H1 (cell line): ENCODE measurements around the gene ATP9B. TPM values are rescaled to one million over a fixed set of nuclear protein-coding genes. Genes with fewer than 3 reads are reported as not detected.

ENCODE experiments used
- CTCF ChIA-PET: fragments of 300-600 bp; sonication (Branson Sonifier 250); formaldehyde crosslinking; loops from one replicate; lab custom pipeline; 2021; ENCODE audit not compliant: partially characterized antibody; lab: Charles Lee
- POLR2A ChIA-PET: fragments of 300-600 bp; sonication (Branson Sonifier 250); formaldehyde crosslinking; loops from one replicate; lab custom pipeline; 2021; ENCODE audit warnings: inconsistent platforms; ENCODE audit not compliant: partially characterized antibody; lab: Charles Lee
- DNase-seq, 2 experiments: peaks; one replicate each; pipeline versions ENCODE4 v3.0.0 to v3.0.0-alpha.2; 2010 to 2022; ENCODE audit warnings: low spot score in 2 of 2, low read depth in 1 of 2, mixed read lengths in 1 of 2
- FAIRE-seq: peaks from 2 replicates; lab custom pipeline; 2011; peaks lifted over from hg19 to GRCh38; lab: Jason Lieb, UNC
- H2AFZ ChIP-seq: 2 replicates; pipeline ENCODE4 v1.8.1; 2012; ENCODE audit warnings: low read length, inconsistent platforms
- H2AK5ac ChIP-seq: 2 replicates; pipeline ENCODE4 v1.6.1; 2013; ENCODE audit warnings: low read depth, low read length
- H2BK120ac ChIP-seq: replicated peaks from 2 replicates; pipeline ENCODE3; 2013; ENCODE audit warnings: low read depth, low read length, inconsistent platforms
- H2BK12ac ChIP-seq: 2 replicates; pipeline ENCODE4 v1.6.1; 2013; ENCODE audit warnings: low read depth, low read length
- H2BK15ac ChIP-seq: 2 replicates; pipeline ENCODE4 v1.6.1; 2013; ENCODE audit warnings: low read length
- H2BK20ac ChIP-seq: 2 replicates; pipeline ENCODE4 v1.6.1; 2013; ENCODE audit warnings: low read length
- H2BK5ac ChIP-seq: 2 replicates; pipeline ENCODE4 v1.6.1; 2013; ENCODE audit warnings: low read depth, low read length
- H3K14ac ChIP-seq: 2 replicates; pipeline ENCODE4 v1.6.1; 2013; ENCODE audit warnings: inconsistent platforms; ENCODE audit not compliant: insufficient read length
- H3K18ac ChIP-seq: 2 replicates; pipeline ENCODE4 v1.6.1; 2013; ENCODE audit warnings: low read length; ENCODE audit errors: extremely low read depth
- H3K23ac ChIP-seq: 2 replicates; pipeline ENCODE4 v1.6.1; 2013; ENCODE audit warnings: inconsistent platforms; ENCODE audit not compliant: insufficient read length
- H3K23me2 ChIP-seq: 2 replicates; pipeline ENCODE4 v1.6.1; 2013; ENCODE audit warnings: low read depth, low read length
- H3K27ac ChIP-seq: 2 replicates; pipeline ENCODE4 v1.6.1; 2011; ENCODE audit warnings: low read depth, low read length, inconsistent platforms
- H3K27me3 ChIP-seq, 4 experiments: replicated peaks in 1 of 4; 1 replicate in 1 of 4; 2 replicates in 3 of 4; pipeline versions ENCODE4 v1.6.1 to v1.8.1; 2011 to 2013; ENCODE audit warnings: low read length in 3 of 4, mild to moderate bottlenecking in 3 of 4, inconsistent platforms in 2 of 4, mixed read lengths in 2 of 4, moderate library complexity in 1 of 4; ENCODE audit not compliant: control insufficient read depth in 3 of 4, insufficient read depth in 3 of 4; ENCODE audit errors: extremely low read depth in 1 of 4
- H3K36me3 ChIP-seq, 4 experiments: 2 replicates each; pipeline versions ENCODE4 v1.6.1 to v1.8.1; 2011 to 2013; ENCODE audit warnings: mild to moderate bottlenecking in 4 of 4, low read length in 3 of 4, moderate library complexity in 2 of 4, control low read depth in 1 of 4, inconsistent platforms in 1 of 4; ENCODE audit not compliant: insufficient read depth in 4 of 4, control insufficient read depth in 2 of 4
- H3K4ac ChIP-seq: replicated peaks from 2 replicates; pipeline ENCODE3; 2013; ENCODE audit warnings: low read length, low read depth, mixed read lengths, inconsistent platforms; ENCODE audit not compliant: insufficient read length
- H3K4me1 ChIP-seq, 4 experiments: replicated peaks in 1 of 4; 1 replicate in 1 of 4; 2 replicates in 3 of 4; pipeline versions ENCODE4 v1.6.1 to v1.8.1; 2011 to 2013; ENCODE audit warnings: low read length in 3 of 4, inconsistent platforms in 2 of 4, mixed read lengths in 1 of 4; ENCODE audit not compliant: insufficient read depth in 4 of 4, control insufficient read depth in 3 of 4
- H3K4me2 ChIP-seq, 2 experiments: 2 replicates each; pipeline versions ENCODE4 v1.6.1 to v1.8.1; 2011 to 2013; ENCODE audit warnings: low read depth in 2 of 2, low read length in 2 of 2, control low read depth in 1 of 2, inconsistent platforms in 1 of 2, mild to moderate bottlenecking in 1 of 2; ENCODE audit not compliant: insufficient read depth in 1 of 2
- H3K4me3 ChIP-seq, 4 experiments: fragments of 200-600, 300-600 bp in 1 of 4; sonication (generic), shearing (Covaris generic), sonication (Bioruptor Twin) in 1 of 4; 2 replicates each; pipeline versions ENCODE4 v1.5.1 to v1.8.1; 2011 to 2016; ENCODE audit warnings: low read length in 4 of 4, low read depth in 3 of 4, control low read depth in 2 of 4, inconsistent platforms in 2 of 4, mild to moderate bottlenecking in 2 of 4, mixed read lengths in 1 of 4, moderate library complexity in 1 of 4; ENCODE audit not compliant: insufficient read depth in 2 of 4; ENCODE audit errors: extremely low read depth in 1 of 4
- H3K56ac ChIP-seq: replicated peaks from 2 replicates; pipeline ENCODE3; 2013; ENCODE audit warnings: low read depth, mild to moderate bottlenecking, mixed read lengths, low read length, inconsistent platforms; ENCODE audit not compliant: insufficient read length
- H3K79me1 ChIP-seq: 2 replicates; pipeline ENCODE4 v1.6.1; 2013; ENCODE audit warnings: low read depth, low read length, control low read depth
- H3K79me2 ChIP-seq, 2 experiments: 2 replicates each; pipeline versions ENCODE4 v1.6.1 to v1.8.1; 2012 to 2013; ENCODE audit warnings: low read length in 2 of 2, mild to moderate bottlenecking in 2 of 2, inconsistent platforms in 1 of 2; ENCODE audit not compliant: insufficient read depth in 2 of 2, control insufficient read depth in 1 of 2
- H3K9ac ChIP-seq, 4 experiments: replicated peaks in 1 of 4; 1 replicate in 1 of 4; 2 replicates in 3 of 4; pipeline versions ENCODE4 v1.6.1 to v1.8.1; 2011 to 2013; ENCODE audit warnings: low read depth in 3 of 4, low read length in 3 of 4, control low read depth in 2 of 4, mild to moderate bottlenecking in 2 of 4, moderate library complexity in 2 of 4, inconsistent platforms in 1 of 4; ENCODE audit errors: extremely low read depth in 1 of 4
- H3K9me3 ChIP-seq, 2 experiments: 2 replicates each; pipeline versions ENCODE4 v1.6.1 to v1.8.1; 2012 to 2013; ENCODE audit warnings: mild to moderate bottlenecking in 2 of 2, moderate library complexity in 2 of 2, control low read depth in 1 of 2, inconsistent platforms in 1 of 2, low read depth in 1 of 2, low read length in 1 of 2, mixed read lengths in 1 of 2; ENCODE audit not compliant: insufficient read depth in 2 of 2
- H4K20me1 ChIP-seq, 2 experiments: replicated peaks in 1 of 2; 2 replicates each; pipeline versions ENCODE3 to v1.8.1; 2011 to 2013; ENCODE audit warnings: inconsistent platforms in 2 of 2, low read length in 2 of 2, mild to moderate bottlenecking in 1 of 2; ENCODE audit not compliant: insufficient read depth in 2 of 2, control insufficient read depth in 1 of 2
- H4K5ac ChIP-seq: 2 replicates; pipeline ENCODE4 v1.6.1; 2013; ENCODE audit warnings: low read length, low read depth, mixed read lengths, inconsistent platforms; ENCODE audit not compliant: insufficient read length
- H4K8ac ChIP-seq: 2 replicates; pipeline ENCODE4 v1.8.0; 2013; ENCODE audit warnings: mild to moderate bottlenecking, moderate library complexity, low read length, inconsistent platforms; ENCODE audit not compliant: insufficient read depth; ENCODE audit errors: extremely low read depth
- H4K91ac ChIP-seq: replicated peaks from 2 replicates; pipeline ENCODE3; 2013; ENCODE audit warnings: low read length, mixed read lengths, inconsistent platforms; ENCODE audit not compliant: insufficient read length
- CTCF ChIP-seq, 3 experiments: IDR thresholded peaks; 1 replicate in 2 of 3; 2 replicates in 1 of 3; pipeline versions ENCODE4 v1.5.1 to v1.6.1; 2011; ENCODE audit warnings: low read length in 3 of 3, mild to moderate bottlenecking in 3 of 3, inconsistent platforms in 2 of 3, low read depth in 1 of 3, moderate library complexity in 1 of 3; ENCODE audit not compliant: insufficient read depth in 1 of 3; ENCODE audit errors: control extremely low read depth in 1 of 3
- FOSL1 ChIP-seq: IDR thresholded peaks from 2 replicates; pipeline ENCODE4 v1.6.1; 2011; ENCODE audit warnings: mild to moderate bottlenecking, low read depth, low read length, moderate library complexity; ENCODE audit not compliant: insufficient read depth
- KDM4A ChIP-seq: IDR thresholded peaks from one replicate; pipeline ENCODE4 v1.7.1; 2012; ENCODE audit warnings: low read depth, mild to moderate bottlenecking, moderate library complexity, low read length, inconsistent platforms; ENCODE audit not compliant: severe bottlenecking
- NANOG ChIP-seq: IDR thresholded peaks from 2 replicates; pipeline ENCODE4 v1.6.1; 2011; ENCODE audit warnings: low read length, low read depth, mild to moderate bottlenecking, inconsistent platforms; ENCODE audit not compliant: insufficient read depth, poor library complexity, severe bottlenecking
- RNF2 ChIP-seq: fragments of 200-900, 300-1000 bp; sonication (generic); IDR thresholded peaks from 2 replicates; pipeline ENCODE4 v1.7.1; 2016; ENCODE audit warnings: borderline replicate concordance, low read depth, mild to moderate bottlenecking, antibody characterized with exemption, low read length; ENCODE audit not compliant: poor library complexity, severe bottlenecking; ENCODE audit errors: missing control alignments
- SIRT6 ChIP-seq: IDR thresholded peaks from one replicate; pipeline ENCODE4 v1.7.1; 2012; ENCODE audit warnings: low read length, inconsistent platforms
- TEAD4 ChIP-seq: IDR thresholded peaks from 2 replicates; pipeline ENCODE4 v1.6.1; 2012; ENCODE audit warnings: low read depth, low read length, inconsistent platforms, mixed read lengths
- WGBS, 2 experiments: shearing (Covaris generic) in 1 of 2; methylation state at CpG; one replicate each; pipeline versions ENCODE4 v1.1.6 to v1.1.7; 2013 to 2015; ENCODE audit warnings: low lambda C conversion rate in 2 of 2, mixed read lengths in 2 of 2, inconsistent platforms in 1 of 2, low coverage in 1 of 2, missing lambda C conversion rate in 1 of 2; ENCODE audit not compliant: insufficient replicate concordance in 2 of 2, insufficient coverage in 1 of 2, insufficient read length in 1 of 2; ENCODE audit errors: extremely low coverage in 1 of 2, missing lambda C conversion rate in 1 of 2; 5-methylcytosine and 5-hydroxymethylcytosine counted together
- polyA plus RNA-seq, 7 experiments: library from polyadenylated mRNA; depleted of rRNA in 3 of 7; stranded (reverse) in 5 of 7; unstranded in 2 of 7; fragments of >200 nt in 5 of 7; fragments of 200-250 nt in 2 of 7; gene quantifications; 1 replicate in 5 of 7; 2 replicates in 1 of 7; 4 replicates in 1 of 7; pipeline versions ENCODE4 v1.2.1 to v1.2.3, GENCODE V29; 2011 to 2013; ENCODE audit warnings: missing spikeins in 2 of 7, mixed read lengths in 2 of 7
- total RNA-seq: library from RNA; stranded (reverse); fragmentation: NEBNext Ultra II Directional; extraction: Animal tissue kit (Norgen Biotek cat#: 25700); gene quantifications from 2 replicates; pipeline ENCODE4 v1.2.1, GENCODE V29; 2021
- TF ChIP-seq, protein P1 (sequence below): IDR thresholded peaks from 2 replicates; pipeline ENCODE4 v1.6.1; 2012; ENCODE audit warnings: inconsistent platforms

ATP9B gene
- total and polyA plus RNA-seq, 2 of the 8 experiments (the other 6 are each of a cell fraction or from before 2014, with no cell fraction given) = 15.1 to 21.7 TPM

DNA sequence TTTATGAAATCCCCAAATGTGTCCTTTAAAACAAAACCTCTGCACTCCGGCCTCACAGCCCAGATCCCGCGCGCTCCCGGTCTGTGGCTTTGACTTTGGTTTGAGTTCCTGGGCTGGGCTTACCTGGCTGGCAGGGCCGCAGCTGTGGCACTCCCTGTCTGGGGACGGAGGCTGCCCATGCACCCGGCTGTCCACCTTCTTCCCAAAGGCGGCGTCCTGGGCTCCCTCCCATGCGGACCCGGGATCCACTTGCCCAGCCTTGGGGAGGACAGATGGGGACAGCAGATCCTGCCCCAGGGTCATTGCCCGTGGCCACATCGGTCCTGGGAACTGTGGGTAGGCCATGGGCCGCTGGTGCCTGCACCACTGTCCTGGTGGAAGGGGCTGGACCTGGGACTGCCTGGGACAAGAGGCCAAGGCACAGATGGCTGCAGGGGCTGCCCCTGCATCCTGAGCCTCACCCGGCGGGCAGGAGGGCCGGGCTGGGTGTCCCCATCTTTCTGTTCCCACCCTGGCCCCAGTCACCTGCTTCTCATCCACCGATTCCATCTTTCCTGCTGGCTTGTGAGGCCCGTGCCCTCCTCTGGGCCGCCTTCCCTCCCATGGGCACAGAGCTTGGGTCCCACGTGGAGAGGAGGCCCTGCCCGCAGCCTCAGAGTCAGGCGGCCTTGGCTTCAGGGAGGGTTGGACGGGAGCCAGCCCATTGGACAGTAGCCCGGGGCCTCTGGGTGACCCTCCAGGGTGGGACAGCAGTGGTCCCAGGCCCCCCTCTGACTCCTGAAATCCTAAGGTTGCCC is 354.2 kb downstream of the ATP9B start:
- Histone ChIP-seq H3K14ac (no peak overlapping the region), H3K23ac (no peak overlapping the region), H2AFZ (no peak overlapping the region), H3K18ac (no peak overlapping the region), H3K36me3 (no peaks in the 10 kb centered on the region; a peak in 1 of 8 replicates), H2AK5ac (no peak overlapping the region), H3K4ac (no peak overlapping the region), H2BK120ac (no peak overlapping the region), H3K4me3 (no peak overlapping the region), H3K4me1 (no peaks in the 10 kb centered on the region; a peak in 1 of 7 replicates), H3K9me3 (no peaks in the 10 kb centered on the region), H4K5ac (no peak overlapping the region), H4K8ac (peak overlapping the region; percentile 53; the same call in 1 of the 2 replicates), H4K91ac (no peak overlapping the region), H3K56ac (no peak overlapping the region), H3K79me2 (no peaks in the 10 kb centered on the region), H3K4me2 (no peak overlapping the region), H2BK15ac (no peak overlapping the region), H2BK20ac (no peak overlapping the region), H2BK12ac (no peak overlapping the region), H3K27ac (no peak overlapping the region), H3K23me2 (no peaks in the 10 kb centered on the region; the same call in 1 of the 2 replicates), H4K20me1 (no peaks in the 10 kb centered on the region), H2BK5ac (no peak overlapping the region), H3K79me1 (no peaks in the 10 kb centered on the region; the same call in 1 of the 2 replicates), H3K9ac (no peak overlapping the region), H3K27me3 (no peaks in the 10 kb centered on the region)
- FAIRE-seq = no peak
- POLR2A ChIA-PET = no interaction called here
- CTCF ChIA-PET = interaction anchor here (1.2 kb wide), 1 partner anchor 103 kb away, joined by 3 read pairs; no protein-coding TSS in a partner anchor
- whole genome bisulfite sequencing, 2 experiments = 94% methylated on average over 14 of the region's 26 CpGs; no CpG with 5 or more reads in 1 of the 2 experiments
- DNase-seq = no peak
- no peak for TF ChIP-seq SIRT6
- TF ChIP-seq FOSL1 = no peak
- TF ChIP-seq NANOG = no peak
- no peak for TF ChIP-seq TEAD4
- TF ChIP-seq RNF2 = no peak
- TF ChIP-seq, protein P1, sequence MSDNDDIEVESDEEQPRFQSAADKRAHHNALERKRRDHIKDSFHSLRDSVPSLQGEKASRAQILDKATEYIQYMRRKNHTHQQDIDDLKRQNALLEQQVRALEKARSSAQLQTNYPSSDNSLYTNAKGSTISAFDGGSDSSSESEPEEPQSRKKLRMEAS = no peak
- TF ChIP-seq KDM4A = no peak
- TF ChIP-seq CTCF (IDR thresholded peaks at IDR 0.05; ENCODE audit: control extremely low read depth in 1 of 3, insufficient read depth in 1 of 3, low read depth in 1 of 3, low read length in 3 of 3) = no peak
